ENCODE measurements around the gene LPCAT1. TPM values are rescaled to one million over a fixed set of nuclear protein-coding genes. Genes with fewer than 3 reads are reported as not detected.

Gene LPCAT1
- total and polyA plus RNA-seq, 2 of the 13 experiments (the other 11 are each of a cell fraction or from before 2014, with no cell fraction given): 29.8 to 90.6 TPM

DNA sequence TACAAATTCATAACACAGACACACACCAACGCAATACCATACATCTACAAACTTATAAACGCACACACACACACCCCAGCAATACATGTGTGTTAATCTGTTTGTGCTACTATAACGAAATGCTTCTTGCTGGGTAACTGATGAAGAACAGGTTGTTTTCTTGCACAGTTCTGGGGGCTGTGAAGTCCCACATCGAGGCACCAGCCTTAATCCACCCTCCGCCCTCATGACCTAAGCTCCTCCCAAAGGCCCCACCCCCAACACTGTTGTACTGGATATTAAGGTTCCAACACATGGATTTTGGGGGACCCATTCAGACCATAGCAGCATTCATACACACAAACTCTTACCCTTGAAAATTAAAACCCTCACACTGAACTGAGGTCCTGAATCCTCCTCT is 38.8 kb upstream of the LPCAT1 start:
- FAIRE-seq: no peak
- POLR2A ChIA-PET: interaction anchor here (2.9 kb wide), 1 partner anchor 39 kb away, joined by 11 read pairs; the partner anchor contains the start of gene LPCAT1
- 96% methylated on average over 5 of the region's 5 CpGs for WGBS (ENCODE audit: low lambda C conversion rate)

DNA sequence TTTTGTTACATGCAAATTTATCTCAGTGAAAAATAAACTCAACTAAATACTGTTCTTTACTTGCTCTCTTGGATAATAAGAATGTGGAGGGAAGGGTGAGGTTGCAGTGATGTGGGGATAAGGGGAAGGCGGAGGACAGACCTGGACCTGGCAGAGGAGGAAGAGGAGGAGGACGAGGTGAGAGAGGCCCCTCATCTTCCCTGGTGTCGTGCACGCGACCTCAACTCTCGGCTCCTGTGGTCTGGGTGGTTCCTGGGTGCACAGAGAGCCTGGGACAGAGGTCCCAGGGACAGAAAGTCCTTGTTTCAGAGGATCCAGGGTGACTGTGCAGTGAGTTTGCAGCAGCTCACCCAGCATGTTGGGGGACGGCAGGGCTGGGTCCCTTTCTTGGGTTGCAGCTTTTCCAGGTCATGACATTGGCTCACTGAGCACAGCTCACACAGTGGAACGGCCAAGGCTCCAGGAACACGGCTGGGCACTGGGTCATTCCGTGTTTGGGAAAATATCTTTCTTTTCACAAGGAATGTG is 37.7 kb upstream of the LPCAT1 start:
- no peak overlapping the region for H3K9ac ChIP-seq (ENCODE audit: insufficient read depth, low read depth, low read length)
- DNase-seq (ENCODE audit: low spot score) (no peak), ATAC-seq (no peak), FAIRE-seq (no peak)
- peaks cover 63% of the 10 kb centered on the region for H3K4me1 ChIP-seq (ENCODE audit: insufficient read depth, low read length)
- no peaks in the 10 kb centered on the region for H3K79me2 ChIP-seq (ENCODE audit: insufficient read depth, low read length)
- no peaks in the 10 kb centered on the region for H4K20me1 ChIP-seq (ENCODE audit: insufficient read depth, low read length)
- peak overlapping the region in 1 of 3 experiments; percentile 6; a peak in 1 of 6 replicates for H3K4me3 ChIP-seq (replicated peaks in 1 of 3; ENCODE audit: insufficient read depth in 1 of 3, low read depth in 2 of 3, low read length in 3 of 3)
- no peaks in the 10 kb centered on the region for H3K9me3 ChIP-seq (ENCODE audit: low read length)
- POLR2A ChIA-PET: no interaction called here
- H3K36me3 ChIP-seq (replicated peaks in 1 of 2; ENCODE audit: control insufficient read depth in 1 of 2, insufficient read depth in 2 of 2, low read length in 2 of 2): no peaks in the 10 kb centered on the region
- no TSS peak for BruUV-seq (replicated peaks)
- CTCF ChIA-PET (ENCODE audit: low intra/inter-chr PET ratio, low total read pairs): no interaction called here
- H3K27me3 ChIP-seq (ENCODE audit: control insufficient read depth in 1 of 2, insufficient read depth in 2 of 2, low read length in 2 of 2): no peaks in the 10 kb centered on the region
- H2AFZ ChIP-seq (ENCODE audit: low read length): no peak overlapping the region
- no peak overlapping the region for H3K4me2 ChIP-seq (ENCODE audit: low read depth, low read length)
- 94% methylated on average over 10 of the region's 10 CpGs for WGBS (ENCODE audit: low lambda C conversion rate)
- in situ Hi-C loops (cut with HindIII; ENCODE audit: extremely low pct_ligation_motif_present, low pct_unique_long_range_greater_than_20kb): loop anchor here (5.0 kb wide), 1 partner anchor 39 kb away; the partner anchor contains the start of gene LPCAT1
- intact Hi-C loops (cut with micrococcal nuclease; ENCODE audit: unreplicated experiment): no loop called here
- no peak overlapping the region for H3K27ac ChIP-seq (ENCODE audit: extremely low read length, insufficient read depth, low read length)
- no peak for TF ChIP-seq POGZ (CRISPR knock-in tag; IDR thresholded peaks at IDR 0.05)
- TF ChIP-seq ZNF660 (CRISPR knock-in tag; IDR thresholded peaks at IDR 0.05; ENCODE audit: borderline replicate concordance, low read depth): no peak
- TF ChIP-seq ZNF780A (CRISPR knock-in tag; IDR thresholded peaks at IDR 0.05): no peak
- TF ChIP-seq ZNF652 (CRISPR knock-in tag; IDR thresholded peaks at IDR 0.05; ENCODE audit: borderline replicate concordance, low read depth): no peak
- TF ChIP-seq, protein P1, sequence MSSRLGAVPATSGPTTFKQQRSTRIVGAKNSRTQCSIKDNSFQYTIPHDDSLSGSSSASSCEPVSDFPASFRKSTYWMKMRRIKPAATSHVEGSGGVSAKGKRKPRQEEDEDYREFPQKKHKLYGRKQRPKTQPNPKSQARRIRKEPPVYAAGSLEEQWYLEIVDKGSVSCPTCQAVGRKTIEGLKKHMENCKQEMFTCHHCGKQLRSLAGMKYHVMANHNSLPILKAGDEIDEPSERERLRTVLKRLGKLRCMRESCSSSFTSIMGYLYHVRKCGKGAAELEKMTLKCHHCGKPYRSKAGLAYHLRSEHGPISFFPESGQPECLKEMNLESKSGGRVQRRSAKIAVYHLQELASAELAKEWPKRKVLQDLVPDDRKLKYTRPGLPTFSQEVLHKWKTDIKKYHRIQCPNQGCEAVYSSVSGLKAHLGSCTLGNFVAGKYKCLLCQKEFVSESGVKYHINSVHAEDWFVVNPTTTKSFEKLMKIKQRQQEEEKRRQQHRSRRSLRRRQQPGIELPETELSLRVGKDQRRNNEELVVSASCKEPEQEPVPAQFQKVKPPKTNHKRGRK (CRISPR knock-in tag; IDR thresholded peaks at IDR 0.05): no peak
- peak; percentile 42; the same call in 1 of the 2 replicates for TF ChIP-seq ZBTB38 (CRISPR knock-in tag; IDR thresholded peaks at IDR 0.05)
- TF ChIP-seq TARDBP (CRISPR knock-in tag; IDR thresholded peaks at IDR 0.05): 0 out of 2 replicates have a peak, but pooled peaks have one; percentile 23
- TF ChIP-seq, protein P2, sequence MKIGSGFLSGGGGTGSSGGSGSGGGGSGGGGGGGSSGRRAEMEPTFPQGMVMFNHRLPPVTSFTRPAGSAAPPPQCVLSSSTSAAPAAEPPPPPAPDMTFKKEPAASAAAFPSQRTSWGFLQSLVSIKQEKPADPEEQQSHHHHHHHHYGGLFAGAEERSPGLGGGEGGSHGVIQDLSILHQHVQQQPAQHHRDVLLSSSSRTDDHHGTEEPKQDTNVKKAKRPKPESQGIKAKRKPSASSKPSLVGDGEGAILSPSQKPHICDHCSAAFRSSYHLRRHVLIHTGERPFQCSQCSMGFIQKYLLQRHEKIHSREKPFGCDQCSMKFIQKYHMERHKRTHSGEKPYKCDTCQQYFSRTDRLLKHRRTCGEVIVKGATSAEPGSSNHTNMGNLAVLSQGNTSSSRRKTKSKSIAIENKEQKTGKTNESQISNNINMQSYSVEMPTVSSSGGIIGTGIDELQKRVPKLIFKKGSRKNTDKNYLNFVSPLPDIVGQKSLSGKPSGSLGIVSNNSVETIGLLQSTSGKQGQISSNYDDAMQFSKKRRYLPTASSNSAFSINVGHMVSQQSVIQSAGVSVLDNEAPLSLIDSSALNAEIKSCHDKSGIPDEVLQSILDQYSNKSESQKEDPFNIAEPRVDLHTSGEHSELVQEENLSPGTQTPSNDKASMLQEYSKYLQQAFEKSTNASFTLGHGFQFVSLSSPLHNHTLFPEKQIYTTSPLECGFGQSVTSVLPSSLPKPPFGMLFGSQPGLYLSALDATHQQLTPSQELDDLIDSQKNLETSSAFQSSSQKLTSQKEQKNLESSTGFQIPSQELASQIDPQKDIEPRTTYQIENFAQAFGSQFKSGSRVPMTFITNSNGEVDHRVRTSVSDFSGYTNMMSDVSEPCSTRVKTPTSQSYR (CRISPR knock-in tag; IDR thresholded peaks at IDR 0.05; ENCODE audit: borderline replicate concordance): no peak
- TF ChIP-seq PCBP1 (IDR thresholded peaks at IDR 0.05; ENCODE audit: borderline replicate concordance, low read depth, low read length): no peak

More for the DNA sequence above, 38.8 kb upstream of the LPCAT1 start:
- Histone ChIP-seq H3K4me1 (ENCODE audit: insufficient read depth, low read length) (peaks cover 65% of the 10 kb centered on the region), H3K4me3 (replicated peaks in 1 of 3; ENCODE audit: insufficient read depth in 1 of 3, low read depth in 2 of 3, low read length in 3 of 3) (no peak overlapping the region; a peak in 1 of 6 replicates), H3K27me3 (ENCODE audit: control insufficient read depth in 1 of 2, insufficient read depth in 2 of 2, low read length in 2 of 2) (no peaks in the 10 kb centered on the region), H4K20me1 (ENCODE audit: insufficient read depth, low read length) (no peaks in the 10 kb centered on the region), H3K79me2 (ENCODE audit: insufficient read depth, low read length) (no peaks in the 10 kb centered on the region), H3K4me2 (ENCODE audit: low read depth, low read length) (no peak overlapping the region; the same call in 1 of the 2 replicates), H3K27ac (ENCODE audit: extremely low read length, insufficient read depth, low read length) (peak overlapping the region; percentile 93), H2AFZ (ENCODE audit: low read length) (no peak overlapping the region), H3K36me3 (replicated peaks in 1 of 2; ENCODE audit: control insufficient read depth in 1 of 2, insufficient read depth in 2 of 2, low read length in 2 of 2) (no peaks in the 10 kb centered on the region), H3K9ac (ENCODE audit: insufficient read depth, low read depth, low read length) (no peak overlapping the region), H3K9me3 (ENCODE audit: low read length) (no peaks in the 10 kb centered on the region)
- no TSS peak for BruUV-seq (replicated peaks)
- TF ChIP-seq ZNF564 (CRISPR knock-in tag; IDR thresholded peaks at IDR 0.05) (peak; percentile 98), TARDBP (CRISPR knock-in tag; IDR thresholded peaks at IDR 0.05) (no peak)
- CTCF ChIA-PET (ENCODE audit: low intra/inter-chr PET ratio, low total read pairs): no interaction called here
- in situ Hi-C loops (cut with HindIII; ENCODE audit: extremely low pct_ligation_motif_present, low pct_unique_long_range_greater_than_20kb) (loop anchor here (5.0 kb wide), 1 partner anchor 40 kb away; the partner anchor contains the start of gene LPCAT1), intact Hi-C loops (cut with micrococcal nuclease; ENCODE audit: unreplicated experiment) (no loop called here)
- ATAC-seq: no peak
- no peak for DNase-seq (ENCODE audit: low spot score)

All from HepG2 (cell line).